NCI-H345 (cell line): Measurements from ENCODE around the gene FLT1.
A peak's percentile ranks its signal among the peaks of the same experiment; 100 is the strongest.

Source experiments
- DNase-seq: peaks from one replicate; lab custom pipeline; 2025; lab: John Stamatoyannopoulos, UW

Gene FLT1

GRCh38 chr13:28387740-28388501 lies 107.0 kb downstream of the FLT1 start:
- no peak for DNase-seq

GRCh38 chr13:28385362-28385761 lies 109.6 kb downstream of the FLT1 start:
- no peak for DNase-seq

- no peak for DNase-seq
Observed at GRCh38 chr13:28384789-28385188, 110.1 kb downstream of the FLT1 start.

GRCh38 chr13:28380319-28380718 lies 114.6 kb downstream of the FLT1 start:
- no peak for DNase-seq

GRCh38 chr13:28379371-28380083 lies 115.4 kb downstream of the FLT1 start:
- no peak for DNase-seq

GRCh38 chr13:28376604-28377003 lies 118.3 kb downstream of the FLT1 start:
- DNase-seq, result peak; percentile 5

- DNase-seq, result no peak
Observed at GRCh38 chr13:28375250-28375930, 119.5 kb downstream of the FLT1 start.

GRCh38 chr13:28373810-28374209 lies 121.1 kb downstream of the FLT1 start:
- DNase-seq, result no peak

GRCh38 chr13:28370448-28370847 lies 124.5 kb downstream of the FLT1 start:
- no peak for DNase-seq

GRCh38 chr13:28358708-28359107 lies 136.2 kb downstream of the FLT1 start:
- DNase-seq, result no peak

GRCh38 chr13:28357911-28358433 lies 137.0 kb downstream of the FLT1 start:
- no peak for DNase-seq

GRCh38 chr13:28357247-28357825 lies 137.6 kb downstream of the FLT1 start:
- no peak for DNase-seq

GRCh38 chr13:28356561-28357021 lies 138.3 kb downstream of the FLT1 start:
- DNase-seq, result no peak

- DNase-seq, result no peak
Observed at GRCh38 chr13:28355822-28356371, 139.0 kb downstream of the FLT1 start.

- DNase-seq, result no peak
Observed at GRCh38 chr13:28355046-28355821, 139.7 kb downstream of the FLT1 start.

GRCh38 chr13:28353679-28354078 lies 141.2 kb downstream of the FLT1 start:
- no peak for DNase-seq

- DNase-seq, result no peak
Observed at GRCh38 chr13:28349907-28350654, 144.8 kb downstream of the FLT1 start.

- DNase-seq, result no peak
Observed at GRCh38 chr13:28349371-28349770, 145.6 kb downstream of the FLT1 start.

GRCh38 chr13:28347456-28348371 lies 147.2 kb downstream of the FLT1 start:
- no peak for DNase-seq
